ENCODE data around the gene TOMM34. TPM values are rescaled to one million over a fixed set of nuclear protein-coding genes. Genes with fewer than 3 reads are reported as not detected.

TOMM34 gene, protein sequence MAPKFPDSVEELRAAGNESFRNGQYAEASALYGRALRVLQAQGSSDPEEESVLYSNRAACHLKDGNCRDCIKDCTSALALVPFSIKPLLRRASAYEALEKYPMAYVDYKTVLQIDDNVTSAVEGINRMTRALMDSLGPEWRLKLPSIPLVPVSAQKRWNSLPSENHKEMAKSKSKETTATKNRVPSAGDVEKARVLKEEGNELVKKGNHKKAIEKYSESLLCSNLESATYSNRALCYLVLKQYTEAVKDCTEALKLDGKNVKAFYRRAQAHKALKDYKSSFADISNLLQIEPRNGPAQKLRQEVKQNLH
- 37.5 and 40.1 TPM in 2 replicates for total RNA-seq (2021)
- long read RNA-seq, transcript TOMM34-201 (7 exons, 2,062 nt) = major isoform, 454 of 486 reads
- long read RNA-seq, partial matches to known transcripts = 4 of 486 reads
- long read RNA-seq, other reads (novel, unspliced or antisense) = 28 of 486 reads

- no peaks in the 10 kb centered on the region; a peak in 1 of 5 replicates for H3K9me3 Mint-ChIP-seq
- Histone ChIP-seq H3K23me2 (ENCODE audit: insufficient read length, low read depth, low read length, poor library complexity, severe bottlenecking) (peaks cover 6% of the 10 kb centered on the region), H3K4me2 (ENCODE audit: insufficient read depth, insufficient read length, low read length) (peak within 1 kb of the TSS; percentile 93), H3K9me3 (ENCODE audit: control insufficient read depth, low read depth, low read length) (no peaks in the 10 kb centered on the region), H2BK120ac (ENCODE audit: low read depth, low read length, poor library complexity, severe bottlenecking) (no peak within 1 kb of the TSS), H4K20me1 (ENCODE audit: control insufficient read depth, insufficient read depth, insufficient read length) (no peaks in the 10 kb centered on the region), H2AFZ (ENCODE audit: low read length) (no peak within 1 kb of the TSS), H3K27ac (ENCODE audit: insufficient read length, low read depth, low read length) (no peak within 1 kb of the TSS), H2BK12ac (ENCODE audit: insufficient read length, low read depth, low read length) (no peak within 1 kb of the TSS), H2AK5ac (ENCODE audit: insufficient read length, low read length) (no peak within 1 kb of the TSS), H3K14ac (ENCODE audit: insufficient read depth, low read length) (peak within 1 kb of the TSS; percentile 67; the same call in 1 of the 2 replicates), H2BK15ac (ENCODE audit: low read depth, low read length) (no peak within 1 kb of the TSS), H2BK5ac (ENCODE audit: insufficient read length, low read length) (no peak within 1 kb of the TSS), H3K79me1 (ENCODE audit: insufficient read depth, low read depth, low read length, poor library complexity, severe bottlenecking) (peaks cover 4% of the 10 kb centered on the region), H3K27me3 (ENCODE audit: insufficient read depth, low read length) (no peaks in the 10 kb centered on the region; the same call in 1 of the 2 replicates), H3K18ac (ENCODE audit: insufficient read length, low read depth, low read length) (no peak within 1 kb of the TSS), H4K91ac (ENCODE audit: insufficient read length, low read depth, low read length) (no peak within 1 kb of the TSS), H2BK20ac (ENCODE audit: low read depth, low read length, poor library complexity, severe bottlenecking) (no peak within 1 kb of the TSS), H3K56ac (ENCODE audit: insufficient read length, low read depth, low read length) (no peak within 1 kb of the TSS), H4K5ac (ENCODE audit: insufficient read length, low read depth, low read length) (no peak within 1 kb of the TSS), H3K9ac (ENCODE audit: extremely low read depth, insufficient read length, low read length) (peak within 1 kb of the TSS; percentile 73), H3K79me2 (ENCODE audit: insufficient read depth, low read length) (no peaks in the 10 kb centered on the region), H4K8ac (replicated peaks; ENCODE audit: insufficient read length, low read depth, low read length) (no peak within 1 kb of the TSS), H3K4me1 (ENCODE audit: insufficient read depth, low read length) (0 out of 2 replicates have a peak, but pooled peaks cover 2% of the 10 kb centered on the region), H3K4ac (ENCODE audit: low read depth, low read length) (no peak within 1 kb of the TSS), H3T11ph (ENCODE audit: low read length) (no peak within 1 kb of the TSS), H3K23ac (ENCODE audit: insufficient read length, low read depth, low read length) (no peak within 1 kb of the TSS)
- TF ChIP-seq, protein P1, sequence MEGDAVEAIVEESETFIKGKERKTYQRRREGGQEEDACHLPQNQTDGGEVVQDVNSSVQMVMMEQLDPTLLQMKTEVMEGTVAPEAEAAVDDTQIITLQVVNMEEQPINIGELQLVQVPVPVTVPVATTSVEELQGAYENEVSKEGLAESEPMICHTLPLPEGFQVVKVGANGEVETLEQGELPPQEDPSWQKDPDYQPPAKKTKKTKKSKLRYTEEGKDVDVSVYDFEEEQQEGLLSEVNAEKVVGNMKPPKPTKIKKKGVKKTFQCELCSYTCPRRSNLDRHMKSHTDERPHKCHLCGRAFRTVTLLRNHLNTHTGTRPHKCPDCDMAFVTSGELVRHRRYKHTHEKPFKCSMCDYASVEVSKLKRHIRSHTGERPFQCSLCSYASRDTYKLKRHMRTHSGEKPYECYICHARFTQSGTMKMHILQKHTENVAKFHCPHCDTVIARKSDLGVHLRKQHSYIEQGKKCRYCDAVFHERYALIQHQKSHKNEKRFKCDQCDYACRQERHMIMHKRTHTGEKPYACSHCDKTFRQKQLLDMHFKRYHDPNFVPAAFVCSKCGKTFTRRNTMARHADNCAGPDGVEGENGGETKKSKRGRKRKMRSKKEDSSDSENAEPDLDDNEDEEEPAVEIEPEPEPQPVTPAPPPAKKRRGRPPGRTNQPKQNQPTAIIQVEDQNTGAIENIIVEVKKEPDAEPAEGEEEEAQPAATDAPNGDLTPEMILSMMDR (conservative IDR thresholded peaks at IDR 0.05) = no peak
- H3K27me3 Mint-ChIP-seq (ENCODE audit: low read depth) = peaks cover 42% of the 10 kb centered on the region
- H3K36me3 Mint-ChIP-seq (ENCODE audit: insufficient read depth in 1 of 3, low read depth in 3 of 3) = peaks cover 9 to 25% (median 24%) of the 10 kb centered on the region in 3 experiments; a peak in 6 of 7 replicates
- H3K4me3 Mint-ChIP-seq = peak within 1 kb of the TSS; percentile 87 to 95
- DNase-seq = peak; percentile 94
- H3K4me1 Mint-ChIP-seq = peaks cover 29 to 34% of the 10 kb centered on the region in 2 experiments
- WGBS (ENCODE audit: extremely low coverage, insufficient read length, low lambda C conversion rate) = no CpG with 5 or more reads among the region's 60 CpGs
- peak within 1 kb of the TSS in 2 of 3 experiments; percentile 88 to 90; a peak in 5 of 7 replicates for H3K27ac Mint-ChIP-seq
Measured at GRCh38 chr20:44960103-44960852, at the start of gene TOMM34. Gene TOMM34 (minus strand): TSS chr20:44960397. CDS start chr20:44960333, 64 bp downstream.
